NAMALWA (cell line): ENCODE measurements around the gene BMPER.

ENCODE experiments used
- DNase-seq: peaks from one replicate; pipeline ENCODE4 v3.0.0-alpha.2; 2015; ENCODE audit warnings: low spot score

BMPER gene

DNA sequence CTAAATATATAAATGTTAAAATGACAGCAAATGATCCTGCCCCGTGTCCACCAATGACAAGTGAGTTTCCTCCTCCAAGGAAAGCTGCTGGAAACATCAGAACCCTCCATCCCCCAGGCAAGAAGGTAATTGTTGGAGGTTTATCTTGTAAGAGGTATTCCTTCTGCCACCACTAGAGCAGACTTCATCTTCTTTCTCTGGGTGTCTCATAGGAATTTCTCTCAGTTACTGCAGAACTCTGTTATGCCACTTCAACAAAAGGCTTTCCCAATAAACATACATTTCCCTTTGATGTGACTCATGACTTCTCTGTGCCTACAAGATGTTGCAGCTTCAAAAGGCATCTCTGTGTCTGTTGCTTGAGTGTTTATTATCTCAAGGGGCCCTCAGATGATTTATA is 279.1 kb downstream of the BMPER start:
- DNase-seq: no peak

DNA sequence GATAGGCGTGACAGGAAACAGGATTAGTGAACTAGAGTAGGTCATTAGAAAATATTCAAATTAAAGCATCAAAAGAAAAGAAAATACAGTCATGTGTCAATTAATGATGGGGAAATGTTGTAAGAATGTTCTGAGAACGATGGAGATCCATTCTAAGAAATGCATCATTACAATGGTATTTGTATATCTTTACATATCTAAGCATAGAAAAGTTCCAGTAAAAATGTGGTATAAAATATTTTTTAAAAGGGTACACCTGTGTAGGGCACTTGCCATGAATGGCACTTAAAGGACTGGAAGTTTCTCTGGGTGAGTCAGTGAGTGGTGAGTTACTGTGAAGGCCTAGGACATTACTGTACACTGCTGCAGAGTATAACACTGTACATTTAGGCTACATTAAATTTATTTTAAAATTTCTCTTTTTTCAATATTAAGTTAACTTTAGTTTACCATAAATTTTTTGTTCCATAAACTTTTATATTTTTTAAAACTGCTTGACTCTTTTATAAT is 282.5 kb downstream of the BMPER start:
- no peak for DNase-seq

DNA sequence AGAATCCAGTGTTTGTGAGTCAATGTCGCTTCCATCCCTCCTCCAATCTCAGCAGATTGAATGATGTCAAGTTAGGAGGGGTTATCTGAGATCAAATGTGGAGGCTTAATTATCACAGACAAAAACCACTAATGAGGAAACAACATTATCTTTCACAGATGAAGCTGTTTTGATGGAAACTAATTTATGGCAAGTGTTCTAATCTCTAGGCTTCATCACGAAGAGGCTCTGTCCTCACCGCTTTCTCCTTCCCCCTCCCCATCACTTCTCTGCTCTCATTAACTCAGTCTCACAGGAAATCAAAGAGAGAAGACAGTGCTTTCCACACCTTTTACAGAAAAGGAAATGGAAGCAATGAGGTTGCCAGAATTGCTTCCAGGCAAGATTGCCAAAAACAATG is 283.7 kb downstream of the BMPER start:
- DNase-seq: no peak

DNA sequence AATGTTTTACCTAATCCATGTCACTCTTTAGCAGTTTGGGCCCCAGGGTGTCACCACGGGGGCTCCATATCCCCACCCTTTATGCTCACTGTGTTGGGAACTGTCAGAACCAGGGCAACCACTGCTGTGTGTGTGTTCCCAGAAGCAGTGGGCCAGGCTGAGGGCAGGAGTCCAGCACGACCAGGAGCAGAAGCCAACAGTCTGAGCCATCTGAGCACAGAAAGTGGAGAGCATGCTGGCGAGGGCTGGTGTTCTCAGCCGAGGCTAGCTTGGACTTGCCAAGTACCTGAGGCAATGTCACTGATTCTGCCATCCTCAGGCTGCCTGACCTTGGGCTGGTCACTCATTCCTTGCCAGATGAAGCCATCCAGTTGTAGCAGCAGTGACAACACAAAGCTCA is 285.0 kb downstream of the BMPER start:
- DNase-seq: no peak

DNA sequence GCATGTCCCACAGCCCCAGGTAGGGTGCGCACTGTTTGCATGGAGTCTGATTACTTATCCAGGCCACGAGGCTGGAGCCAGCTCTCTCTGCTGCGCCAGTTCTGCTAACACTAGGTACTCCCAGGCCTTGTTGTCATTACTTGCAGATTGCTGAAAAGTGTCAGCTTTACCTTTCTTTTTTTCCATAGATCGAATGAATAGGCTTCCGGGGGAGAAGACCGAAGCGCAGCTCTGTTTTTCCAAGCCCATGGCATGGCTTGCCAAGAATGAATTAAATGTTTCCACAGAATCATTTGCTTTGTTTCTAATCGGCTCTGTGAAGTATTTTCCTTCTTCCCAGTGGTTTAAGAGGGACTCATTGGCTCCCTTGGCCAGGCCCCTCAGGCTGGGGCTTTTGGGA is 285.8 kb downstream of the BMPER start:
- no peak for DNase-seq

DNA sequence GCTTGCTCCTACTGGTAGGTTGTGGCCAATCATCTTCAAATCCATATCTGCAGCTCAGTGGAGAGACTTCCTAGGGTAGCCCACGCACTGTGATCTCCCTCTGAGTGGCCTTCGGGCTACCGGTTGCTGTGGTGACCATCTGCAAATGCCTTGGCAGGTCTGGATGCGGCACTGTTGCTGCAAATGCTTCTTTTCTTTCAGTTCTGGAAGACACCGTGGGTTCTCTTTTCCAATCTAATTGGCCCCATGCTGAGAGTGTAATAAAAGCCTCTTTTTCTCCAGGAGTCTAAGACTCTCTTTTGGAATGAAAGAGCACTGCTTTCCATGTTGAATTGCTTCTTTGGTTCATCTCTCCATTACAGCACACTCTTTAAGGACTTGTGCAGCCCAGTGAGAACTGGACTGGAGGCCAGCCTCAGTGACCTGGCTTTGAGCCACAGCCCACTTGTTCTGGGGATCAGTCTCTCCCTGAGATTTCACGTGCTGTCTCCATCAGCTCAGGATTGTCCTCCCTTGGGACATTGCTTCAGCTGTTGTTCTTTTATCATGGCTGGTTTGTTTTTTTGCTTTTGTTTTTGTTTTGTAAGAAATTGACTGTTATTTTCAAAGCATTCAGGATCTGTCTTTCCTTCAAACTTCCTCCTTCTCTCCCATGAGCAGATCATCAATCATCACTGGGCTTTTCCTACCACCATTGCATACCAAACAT is 286.6 kb downstream of the BMPER start:
- no peak for DNase-seq

DNA sequence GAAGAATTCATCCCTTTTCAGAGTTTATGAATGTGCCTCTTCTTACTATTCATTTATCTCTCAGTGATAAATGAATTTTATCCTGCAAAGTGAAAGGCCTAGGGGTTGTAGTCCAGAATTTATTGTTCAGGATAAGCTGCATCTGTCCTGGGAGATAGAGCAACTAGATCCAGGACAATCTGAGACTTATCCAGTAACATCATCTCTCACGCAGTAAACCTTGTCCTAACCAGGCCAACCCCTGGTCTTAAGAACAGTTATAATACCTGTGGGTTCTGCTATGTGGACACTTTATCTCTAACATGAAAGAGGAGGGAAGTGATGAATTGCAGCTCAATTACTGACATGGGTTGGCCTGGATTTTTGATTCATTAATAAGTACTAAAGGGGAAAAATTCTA is 287.6 kb downstream of the BMPER start:
- no peak for DNase-seq

DNA sequence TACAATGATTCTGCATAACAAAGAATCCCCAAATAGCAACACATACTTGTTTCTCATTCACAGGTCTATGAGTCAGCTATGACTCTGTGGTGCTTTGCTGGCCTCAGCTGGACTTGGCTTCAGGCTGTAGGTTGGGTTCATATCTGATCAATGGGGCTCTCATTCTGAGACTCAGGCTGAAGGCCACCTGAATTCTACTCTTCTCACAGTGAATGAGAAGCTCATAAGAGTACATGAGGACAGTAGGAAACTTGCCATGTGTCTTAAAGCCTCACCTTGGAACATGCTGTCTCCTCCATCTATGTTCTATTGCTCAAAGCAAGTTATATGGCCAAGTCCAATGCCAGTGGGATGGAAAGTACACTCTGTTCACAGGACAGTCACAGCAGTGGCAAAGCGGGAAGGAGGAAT is 292.9 kb downstream of the BMPER start:
- no peak for DNase-seq
